Osteoblast (primary cell): ENCODE results near the gene ANP32A. TPM values are rescaled to one million over a fixed set of nuclear protein-coding genes. Genes with fewer than 3 reads are reported as not detected.

Source experiments
- DNase-seq: peaks from one replicate; pipeline ENCODE4 v3.0.0; 2011; ENCODE audit warnings: low spot score, mixed read lengths; ENCODE audit not compliant: insufficient read length; ENCODE audit errors: missing footprints
- H2AFZ ChIP-seq: 2 replicates; pipeline ENCODE4 v1.6.0; 2011; ENCODE audit warnings: mild to moderate bottlenecking, low read length
- H3K27ac ChIP-seq: 2 replicates; pipeline ENCODE4 v1.5.1; 2011; ENCODE audit warnings: mild to moderate bottlenecking, low read depth, low read length, moderate library complexity
- H3K27me3 ChIP-seq: 2 replicates; pipeline ENCODE4 v1.6.0; 2012; ENCODE audit warnings: mild to moderate bottlenecking, control low read depth, inconsistent platforms, low read length, moderate library complexity; ENCODE audit not compliant: insufficient read depth
- H3K36me3 ChIP-seq: 2 replicates; pipeline ENCODE4 v1.5.1; 2011; ENCODE audit warnings: mild to moderate bottlenecking, low read length, control low read depth, moderate library complexity; ENCODE audit not compliant: insufficient read depth
- H3K4me1 ChIP-seq: 2 replicates; pipeline ENCODE4 v1.5.1; 2011; ENCODE audit warnings: mild to moderate bottlenecking, low read length, control low read depth, moderate library complexity; ENCODE audit not compliant: insufficient read depth
- H3K4me2 ChIP-seq: 2 replicates; pipeline ENCODE4 v1.6.0; 2011; ENCODE audit warnings: mild to moderate bottlenecking, low read length; ENCODE audit not compliant: insufficient read depth
- H3K4me3 ChIP-seq: fragments of 200-600 bp; sonication (generic); 3 replicates; pipeline ENCODE4 v1.5.1; 2012; ENCODE audit warnings: mild to moderate bottlenecking, low read length, inconsistent platforms; ENCODE audit not compliant: insufficient read depth
- H3K79me2 ChIP-seq: 2 replicates; pipeline ENCODE4 v1.6.0; 2012; ENCODE audit warnings: mild to moderate bottlenecking, low read length, control low read depth, inconsistent platforms; ENCODE audit not compliant: insufficient read depth
- H3K9me3 ChIP-seq: 2 replicates; pipeline ENCODE4 v1.5.1; 2011; ENCODE audit warnings: low read depth, low read length, control low read depth
- H4K20me1 ChIP-seq: 2 replicates; pipeline ENCODE4 v1.6.0; 2012; ENCODE audit warnings: mild to moderate bottlenecking, low read length, control low read depth; ENCODE audit not compliant: insufficient read depth
- CTCF ChIP-seq: IDR thresholded peaks from 2 replicates; pipeline ENCODE4 v1.5.1; 2011; ENCODE audit warnings: mild to moderate bottlenecking, low read depth, low read length, moderate library complexity; ENCODE audit errors: extremely low read depth
- total RNA-seq: library from RNA; depleted of rRNA; stranded (reverse); fragments of >200 nt; gene quantifications from 2 replicates; pipeline ENCODE4 v1.2.3, GENCODE V29; 2012

Gene ANP32A
- total RNA-seq, 1 donor: 29.7 TPM

- DNase-seq: no peak
- H4K20me1 ChIP-seq: peaks cover 42% of the 10 kb centered on the region
- peaks cover 76% of the 10 kb centered on the region for H3K79me2 ChIP-seq
- no peak overlapping the region for H3K27ac ChIP-seq
- H3K4me1 ChIP-seq: peaks cover 15% of the 10 kb centered on the region
- H3K27me3 ChIP-seq: no peaks in the 10 kb centered on the region
- H3K4me3 ChIP-seq: no peak overlapping the region
- peaks cover 7% of the 10 kb centered on the region for H3K36me3 ChIP-seq
- no peak for TF ChIP-seq CTCF
- no peak overlapping the region for H3K4me2 ChIP-seq
- no peak overlapping the region for H2AFZ ChIP-seq
- H3K9me3 ChIP-seq: no peaks in the 10 kb centered on the region
Measured at GRCh38 chr15:68791431-68792283, 29.0 kb downstream of the ANP32A start.

- Histone ChIP-seq H3K4me2 (no peak overlapping the region), H3K9me3 (no peaks in the 10 kb centered on the region), H3K4me3 (no peak overlapping the region), H3K27ac (no peak overlapping the region), H3K79me2 (peaks cover 71% of the 10 kb centered on the region), H3K27me3 (no peaks in the 10 kb centered on the region), H3K36me3 (peaks cover 10% of the 10 kb centered on the region), H4K20me1 (peaks cover 41% of the 10 kb centered on the region), H3K4me1 (peaks cover 15% of the 10 kb centered on the region), H2AFZ (no peak overlapping the region)
- TF ChIP-seq CTCF: no peak
- no peak for DNase-seq
Measured at GRCh38 chr15:68790910-68791309, 29.8 kb downstream of the ANP32A start.

- Histone ChIP-seq H4K20me1 (peaks cover 40% of the 10 kb centered on the region), H3K4me1 (peaks cover 8% of the 10 kb centered on the region), H3K4me2 (no peak overlapping the region), H3K9me3 (no peaks in the 10 kb centered on the region), H3K79me2 (peaks cover 67% of the 10 kb centered on the region), H3K4me3 (no peak overlapping the region), H3K27ac (no peak overlapping the region), H2AFZ (no peak overlapping the region), H3K27me3 (no peaks in the 10 kb centered on the region), H3K36me3 (peaks cover 17% of the 10 kb centered on the region)
- no peak for DNase-seq
- no peak for TF ChIP-seq CTCF
Measured at GRCh38 chr15:68790242-68790575, 30.5 kb downstream of the ANP32A start.

- Histone ChIP-seq H3K27me3 (no peaks in the 10 kb centered on the region), H3K36me3 (peaks cover 22% of the 10 kb centered on the region), H3K9me3 (no peaks in the 10 kb centered on the region), H3K27ac (no peak overlapping the region), H4K20me1 (peaks cover 44% of the 10 kb centered on the region), H3K4me1 (peaks cover 3% of the 10 kb centered on the region), H2AFZ (no peak overlapping the region), H3K4me2 (no peak overlapping the region), H3K4me3 (no peak overlapping the region), H3K79me2 (peaks cover 64% of the 10 kb centered on the region)
- DNase-seq: no peak
- no peak for TF ChIP-seq CTCF
Measured at GRCh38 chr15:68789534-68790241, 31.0 kb downstream of the ANP32A start.
